H9 (cell line): ENCODE data around the gene NRCAM. TPM values are rescaled to one million over a fixed set of nuclear protein-coding genes. Genes with fewer than 3 reads are reported as not detected.

Experiments used
- DNase-seq: peaks from one replicate; pipeline ENCODE4 v3.0.0-alpha.2; 2017
- H2AFZ ChIP-seq: one replicate; pipeline ENCODE4 v1.6.1; 2013; ENCODE audit warnings: mild to moderate bottlenecking, low read length, control low read depth, moderate library complexity
- H2AK5ac ChIP-seq: 2 replicates; pipeline ENCODE4 v1.6.1; 2013; ENCODE audit warnings: low read length, control low read depth, mixed read lengths; ENCODE audit not compliant: insufficient read length
- H2BK120ac ChIP-seq: one replicate; pipeline ENCODE4 v1.6.1; 2013; ENCODE audit warnings: low read depth, mild to moderate bottlenecking, low read length, control low read depth, inconsistent platforms; ENCODE audit not compliant: poor library complexity, severe bottlenecking
- H2BK12ac ChIP-seq: 2 replicates; pipeline ENCODE4 v1.6.1; 2013; ENCODE audit warnings: low read length, control low read depth, mixed read lengths, low read depth; ENCODE audit not compliant: insufficient read length
- H2BK15ac ChIP-seq: 2 replicates; pipeline ENCODE4 v1.6.1; 2013; ENCODE audit warnings: low read depth, low read length, control low read depth
- H2BK20ac ChIP-seq: one replicate; pipeline ENCODE4 v1.6.1; 2013; ENCODE audit warnings: low read depth, mild to moderate bottlenecking, low read length, control low read depth, inconsistent platforms; ENCODE audit not compliant: poor library complexity, severe bottlenecking
- H2BK5ac ChIP-seq: 2 replicates; pipeline ENCODE4 v1.6.1; 2013; ENCODE audit warnings: low read length, control low read depth, mixed read lengths; ENCODE audit not compliant: insufficient read length
- H3K14ac ChIP-seq: 2 replicates; pipeline ENCODE4 v1.6.1; 2013; ENCODE audit warnings: low read length, control low read depth; ENCODE audit not compliant: insufficient read depth
- H3K18ac ChIP-seq: 2 replicates; pipeline ENCODE4 v1.6.1; 2013; ENCODE audit warnings: low read depth, mild to moderate bottlenecking, mixed read lengths, low read length, control low read depth; ENCODE audit not compliant: insufficient read length
- H3K23ac ChIP-seq: 2 replicates; pipeline ENCODE4 v1.6.1; 2013; ENCODE audit warnings: low read length, control low read depth, mixed read lengths, low read depth; ENCODE audit not compliant: insufficient read length
- H3K23me2 ChIP-seq: 2 replicates; pipeline ENCODE4 v1.6.1; 2013; ENCODE audit warnings: low read depth, mild to moderate bottlenecking, mixed read lengths, low read length, control low read depth; ENCODE audit not compliant: insufficient read length, poor library complexity, severe bottlenecking
- H3K27ac ChIP-seq: 2 replicates; pipeline ENCODE4 v1.5.1; 2013; ENCODE audit warnings: low read length, control low read depth, mixed read lengths, low read depth; ENCODE audit not compliant: insufficient read length
- H3K27me3 ChIP-seq: 2 replicates; pipeline ENCODE4 v1.6.1; 2013; ENCODE audit warnings: low read length, control low read depth, inconsistent platforms; ENCODE audit not compliant: insufficient read depth
- H3K4ac ChIP-seq: 2 replicates; pipeline ENCODE4 v1.6.1; 2013; ENCODE audit warnings: low read depth, mild to moderate bottlenecking, control low read depth, inconsistent platforms, low read length, moderate library complexity
- H3K4me1 ChIP-seq: 2 replicates; pipeline ENCODE4 v1.6.1; 2013; ENCODE audit warnings: low read length, control low read depth, inconsistent platforms; ENCODE audit not compliant: insufficient read depth
- H3K4me2 ChIP-seq: 2 replicates; pipeline ENCODE4 v1.6.1; 2013; ENCODE audit warnings: low read length, control low read depth, mixed read lengths; ENCODE audit not compliant: insufficient read length, insufficient read depth
- H3K56ac ChIP-seq: 2 replicates; pipeline ENCODE4 v1.6.1; 2013; ENCODE audit warnings: low read depth, mild to moderate bottlenecking, mixed read lengths, low read length, control low read depth; ENCODE audit not compliant: insufficient read length
- H3K79me1 ChIP-seq: 2 replicates; pipeline ENCODE4 v1.6.1; 2013; ENCODE audit warnings: low read depth, mild to moderate bottlenecking, moderate library complexity, low read length, control low read depth, inconsistent platforms; ENCODE audit not compliant: insufficient read depth, poor library complexity, severe bottlenecking
- H3K79me2 ChIP-seq: 2 replicates; pipeline ENCODE4 v1.6.1; 2013; ENCODE audit warnings: low read length, control low read depth, inconsistent platforms; ENCODE audit not compliant: insufficient read depth
- H3K9ac ChIP-seq: 2 replicates; pipeline ENCODE4 v1.6.1; 2013; ENCODE audit warnings: low read length, control low read depth, mixed read lengths; ENCODE audit not compliant: insufficient read length; ENCODE audit errors: extremely low read depth
- H3K9me3 ChIP-seq: one replicate; pipeline ENCODE4 v1.6.1; 2013; ENCODE audit warnings: low read depth, low read length, inconsistent platforms; ENCODE audit not compliant: control insufficient read depth
- H3T11ph ChIP-seq: one replicate; pipeline ENCODE4 v1.6.1; 2013; ENCODE audit warnings: mild to moderate bottlenecking, low read length, control low read depth, inconsistent platforms
- H4K20me1 ChIP-seq: one replicate; pipeline ENCODE4 v1.6.1; 2013; ENCODE audit not compliant: control insufficient read depth, insufficient read length, insufficient read depth
- H4K5ac ChIP-seq: 2 replicates; pipeline ENCODE4 v1.6.1; 2013; ENCODE audit warnings: low read depth, mild to moderate bottlenecking, mixed read lengths, low read length, control low read depth; ENCODE audit not compliant: insufficient read length
- H4K8ac ChIP-seq: replicated peaks from 2 replicates; pipeline ENCODE4 v1.6.1; 2013; ENCODE audit warnings: low read length, control low read depth, mixed read lengths, low read depth; ENCODE audit not compliant: insufficient read length
- H4K91ac ChIP-seq: 2 replicates; pipeline ENCODE4 v1.6.1; 2013; ENCODE audit warnings: low read depth, mild to moderate bottlenecking, moderate library complexity, mixed read lengths, low read length, control low read depth; ENCODE audit not compliant: insufficient read length
- H3K27ac Mint-ChIP-seq, 3 experiments: 2 replicates in 2 of 3; 3 replicates in 1 of 3; pipeline ENCODE4 v1.8.0; 2020 to 2021; ENCODE audit warnings: mixed read lengths in 3 of 3, mild to moderate bottlenecking in 1 of 3, moderate library complexity in 1 of 3
- H3K27me3 Mint-ChIP-seq: 2 replicates; pipeline ENCODE4 v1.8.0; 2021; ENCODE audit warnings: low read depth, mild to moderate bottlenecking, moderate library complexity, mixed read lengths
- H3K36me3 Mint-ChIP-seq, 3 experiments: 2 replicates in 2 of 3; 3 replicates in 1 of 3; pipeline ENCODE4 v1.8.0; 2020 to 2021; ENCODE audit warnings: low read depth in 3 of 3, mixed read lengths in 3 of 3; ENCODE audit not compliant: insufficient read depth in 1 of 3
- H3K4me1 Mint-ChIP-seq, 2 experiments: 2 replicates each; pipeline ENCODE4 v1.8.0; 2020; ENCODE audit warnings: mixed read lengths in 2 of 2
- H3K4me3 Mint-ChIP-seq, 2 experiments: 2 replicates in 1 of 2; 3 replicates in 1 of 2; pipeline ENCODE4 v1.8.0; 2020 to 2021; ENCODE audit warnings: mild to moderate bottlenecking in 2 of 2, mixed read lengths in 2 of 2, moderate library complexity in 1 of 2
- H3K9me3 Mint-ChIP-seq, 2 experiments: 2 replicates in 1 of 2; 3 replicates in 1 of 2; pipeline ENCODE4 v1.8.0; 2020; ENCODE audit warnings: mild to moderate bottlenecking in 2 of 2, mixed read lengths in 2 of 2, moderate library complexity in 1 of 2
- CTCF ChIP-seq: fragments of 200-600 bp; sonication (generic); conservative IDR thresholded peaks from 3 replicates; pipeline ENCODE4 v1.8.0; 2021; ENCODE audit warnings: antibody characterized with exemption, mild to moderate bottlenecking
- WGBS: extraction: QIAGEN DNeasy Blood & Tissue Kit; methylation state at CpG from one replicate; pipeline ENCODE4 v1.1.7; 2013; ENCODE audit warnings: missing lambda C conversion rate, low lambda C conversion rate, mixed read lengths; ENCODE audit not compliant: insufficient read length; ENCODE audit errors: extremely low coverage; 5-methylcytosine and 5-hydroxymethylcytosine counted together
- total RNA-seq: library from RNA; stranded (reverse); gene quantifications from 2 replicates; pipeline ENCODE4 v1.2.1, GENCODE V29; 2021

NRCAM gene
- total RNA-seq, 1 experiment from 2014 or later: 2.3 TPM

GRCh38 chr7:108248821-108249220 lies 207.4 kb downstream of the NRCAM start:
- Histone ChIP-seq H4K91ac (no peak overlapping the region), H3K23me2 (no peaks in the 10 kb centered on the region), H3K79me1 (no peaks in the 10 kb centered on the region), H3K27me3 (no peaks in the 10 kb centered on the region), H2BK15ac (no peak overlapping the region), H3K14ac (no peak overlapping the region), H3K27ac (no peak overlapping the region), H3K23ac (no peak overlapping the region), H2AK5ac (no peak overlapping the region), H3K4ac (no peak overlapping the region), H2BK12ac (no peak overlapping the region), H3K18ac (no peak overlapping the region), H2AFZ (no peak overlapping the region), H4K5ac (no peak overlapping the region), H4K20me1 (no peaks in the 10 kb centered on the region), H2BK5ac (no peak overlapping the region), H3K56ac (no peak overlapping the region), H4K8ac (no peak overlapping the region), H3K79me2 (no peaks in the 10 kb centered on the region), H3K9me3 (peaks cover 4% of the 10 kb centered on the region), H2BK120ac (no peak overlapping the region), H3T11ph (no peak overlapping the region), H3K9ac (no peak overlapping the region), H3K4me1 (peaks cover 3% of the 10 kb centered on the region; the same call in 1 of the 2 replicates), H2BK20ac (no peak overlapping the region), H3K4me2 (no peak overlapping the region)
- H3K36me3 Mint-ChIP-seq: peaks cover 7 to 9% (median 8%) of the 10 kb centered on the region in 3 experiments; a peak in 5 of 7 replicates
- H3K4me1 Mint-ChIP-seq: peaks cover 12 to 18% of the 10 kb centered on the region in 2 experiments
- no peak for TF ChIP-seq CTCF
- no peak for DNase-seq
- no peak overlapping the region for H3K4me3 Mint-ChIP-seq
- H3K9me3 Mint-ChIP-seq: peaks cover 9% of the 10 kb centered on the region in 2 experiments
- no peaks in the 10 kb centered on the region for H3K27me3 Mint-ChIP-seq
- no CpG with 5 or more reads among the region's 4 CpGs for WGBS
- no peak overlapping the region; a peak in 1 of 7 replicates for H3K27ac Mint-ChIP-seq
